NB4 (cell line): ENCODE results near the gene CADM3.

Experiments used
- MYC ChIP-seq: IDR thresholded peaks from 2 replicates; pipeline ENCODE4 v1.6.1; 2011; ENCODE audit warnings: low read depth, low read length
- POLR2A ChIP-seq: IDR thresholded peaks from 2 replicates; pipeline ENCODE4 v1.6.1; 2011; ENCODE audit warnings: mild to moderate bottlenecking; ENCODE audit not compliant: insufficient read length; ENCODE audit errors: extremely low read depth
- TF ChIP-seq, protein P1 (sequence below): IDR thresholded peaks from one replicate; pipeline ENCODE4 v1.5.1; 2012; ENCODE audit warnings: low read depth, low read length
- TF ChIP-seq, protein P2 (sequence below): IDR thresholded peaks from 2 replicates; pipeline ENCODE4 v1.6.1; 2011; ENCODE audit warnings: low read depth, low read length

DNA sequence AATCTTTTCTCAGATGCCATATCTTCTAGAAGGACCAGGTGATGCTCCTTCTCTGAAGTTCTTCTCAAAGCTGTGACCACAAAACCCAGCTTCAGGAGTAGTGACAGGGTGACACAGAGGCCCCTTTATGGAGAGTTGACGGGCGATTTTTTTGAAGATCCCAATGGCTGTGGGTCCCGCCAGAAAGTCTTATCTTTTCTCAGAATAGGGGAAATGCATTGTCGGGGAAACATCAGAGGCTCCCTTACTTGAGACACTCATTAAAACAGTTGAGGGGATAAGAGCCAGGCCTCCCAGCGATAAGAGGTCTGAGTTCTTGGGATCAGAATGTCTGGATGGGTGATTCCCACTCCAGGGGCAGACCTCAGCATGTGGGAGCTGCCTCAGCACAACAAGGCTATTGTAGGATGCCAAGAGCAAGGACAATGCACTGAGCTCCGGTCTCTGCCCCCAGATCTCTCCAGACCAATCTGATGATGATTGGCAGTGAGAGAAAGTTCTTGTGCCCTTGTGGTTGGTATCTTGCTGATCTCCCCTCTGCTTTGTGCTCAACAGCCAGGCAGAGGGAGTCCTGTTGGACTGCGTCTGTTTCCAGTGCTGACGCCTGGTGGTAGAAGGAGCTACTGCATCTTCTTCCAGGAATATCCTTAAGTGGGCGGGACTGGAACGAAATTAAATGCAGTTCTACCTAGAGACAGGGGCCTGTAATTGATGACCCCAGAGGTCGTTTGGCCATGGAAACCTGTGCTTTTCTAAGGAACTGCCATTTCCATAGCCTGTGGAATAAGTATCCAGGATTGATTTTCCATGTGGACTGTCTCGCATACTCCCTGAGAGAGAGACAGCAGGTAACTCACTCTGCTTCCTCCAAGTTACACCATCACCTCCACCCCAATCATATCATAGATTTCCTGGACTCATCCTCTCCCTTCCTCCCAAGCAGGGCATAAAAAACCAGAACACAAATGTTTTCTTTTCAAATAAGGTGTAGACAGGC, 26.4 kb downstream of the CADM3 start:
- TF ChIP-seq, protein P1, sequence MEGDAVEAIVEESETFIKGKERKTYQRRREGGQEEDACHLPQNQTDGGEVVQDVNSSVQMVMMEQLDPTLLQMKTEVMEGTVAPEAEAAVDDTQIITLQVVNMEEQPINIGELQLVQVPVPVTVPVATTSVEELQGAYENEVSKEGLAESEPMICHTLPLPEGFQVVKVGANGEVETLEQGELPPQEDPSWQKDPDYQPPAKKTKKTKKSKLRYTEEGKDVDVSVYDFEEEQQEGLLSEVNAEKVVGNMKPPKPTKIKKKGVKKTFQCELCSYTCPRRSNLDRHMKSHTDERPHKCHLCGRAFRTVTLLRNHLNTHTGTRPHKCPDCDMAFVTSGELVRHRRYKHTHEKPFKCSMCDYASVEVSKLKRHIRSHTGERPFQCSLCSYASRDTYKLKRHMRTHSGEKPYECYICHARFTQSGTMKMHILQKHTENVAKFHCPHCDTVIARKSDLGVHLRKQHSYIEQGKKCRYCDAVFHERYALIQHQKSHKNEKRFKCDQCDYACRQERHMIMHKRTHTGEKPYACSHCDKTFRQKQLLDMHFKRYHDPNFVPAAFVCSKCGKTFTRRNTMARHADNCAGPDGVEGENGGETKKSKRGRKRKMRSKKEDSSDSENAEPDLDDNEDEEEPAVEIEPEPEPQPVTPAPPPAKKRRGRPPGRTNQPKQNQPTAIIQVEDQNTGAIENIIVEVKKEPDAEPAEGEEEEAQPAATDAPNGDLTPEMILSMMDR: peak; percentile 94
- TF ChIP-seq, protein P2, sequence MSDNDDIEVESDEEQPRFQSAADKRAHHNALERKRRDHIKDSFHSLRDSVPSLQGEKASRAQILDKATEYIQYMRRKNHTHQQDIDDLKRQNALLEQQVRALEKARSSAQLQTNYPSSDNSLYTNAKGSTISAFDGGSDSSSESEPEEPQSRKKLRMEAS: no peak
- TF ChIP-seq POLR2A (no peak), MYC (no peak; the same call in 1 of the 2 replicates)
